Adrenal gland (tissue), 5 donors: ENCODE data around the gene OR52D1.

Experiments
- CTCF ChIP-seq, 6 experiments: fragments of 450-650 bp in 4 of 6; fragments of 200-600 bp in 2 of 6; sonication (generic) in 1 of 6; IDR thresholded peaks; 1 replicate in 5 of 6; 2 replicates in 1 of 6; pipeline versions ENCODE4 v1.5.1 to v1.8.0; 2016 to 2021; ENCODE audit warnings: antibody characterized with exemption in 6 of 6, mild to moderate bottlenecking in 2 of 6, moderate library complexity in 1 of 6
- POLR2A ChIP-seq, 2 donors: fragments of 450-650 bp; IDR thresholded peaks; one replicate each; pipeline ENCODE4 v1.6.1; 2017; ENCODE audit warnings: antibody characterized with exemption in 2 of 2, mild to moderate bottlenecking in 2 of 2, moderate library complexity in 1 of 2
- donor health status: DM: no; HTN: no; CAD: no.

- TF ChIP-seq CTCF (IDR thresholded peaks at IDR 0.05): no peak
- no peak for TF ChIP-seq POLR2A (IDR thresholded peaks at IDR 0.05)
Measured at GRCh38 chr11:5522308-5522707, 33.8 kb downstream of the OR52D1 start.
